ENCODE data around the gene KBTBD7.

GRCh38 chr13:41222259-41222852 is 28.0 kb upstream of the KBTBD7 start:
- TF ChIP-seq CTCF (IDR thresholded peaks at IDR 0.05) (peak; percentile 75), SIN3A (IDR thresholded peaks at IDR 0.05; ENCODE audit: borderline replicate concordance, insufficient read depth, low read depth, low read length) (no peak), REST (IDR thresholded peaks at IDR 0.05; ENCODE audit: insufficient read depth in 1 of 2, low read depth in 2 of 2, low read length in 1 of 2) (no peak), POLR2AphosphoS5 (IDR thresholded peaks at IDR 0.05; ENCODE audit: low read depth, low read length) (no peak), TCF7L2 (IDR thresholded peaks at IDR 0.05; ENCODE audit: low read depth, low read length) (no peak)
